ENCODE data around the gene BEND3. TPM values are rescaled to one million over a fixed set of nuclear protein-coding genes. Genes with fewer than 3 reads are reported as not detected.
"Not testable (repeated sequence)": the region's sequence is repeated elsewhere in the genome, so short reads cannot be mapped to it uniquely, and the experiment has no call there.

The BEND3 gene
- total RNA-seq, 1 donor from 2014 or later = 24.1 TPM

GRCh38 chr6:107120404-107120803 is 5.1 kb upstream of the BEND3 start:
- H3K27ac Mint-ChIP-seq (ENCODE audit: unreplicated experiment) = no peak overlapping the region
- no peaks in the 10 kb centered on the region for H3K36me3 Mint-ChIP-seq (ENCODE audit: low read depth)
- no peak for DNase-seq (ENCODE audit: low read depth, low spot score)
- H3K9me3 Mint-ChIP-seq = peaks cover 2% of the 10 kb centered on the region
- no peak for TF ChIP-seq CTCF (conservative IDR thresholded peaks at IDR 0.05)
- peaks cover 24% of the 10 kb centered on the region for H3K4me1 Mint-ChIP-seq
- H3K27me3 Mint-ChIP-seq (ENCODE audit: low read depth) = peaks cover 6% of the 10 kb centered on the region
- H3K4me3 Mint-ChIP-seq = no peak overlapping the region

GRCh38 chr6:107118976-107119375 is 3.7 kb upstream of the BEND3 start:
- DNase-seq (ENCODE audit: low read depth, low spot score) = no peak
- Mint-ChIP-seq H3K36me3 (ENCODE audit: low read depth) (no peaks in the 10 kb centered on the region), H3K9me3 (no peaks in the 10 kb centered on the region), H3K27me3 (ENCODE audit: low read depth) (peaks cover 6% of the 10 kb centered on the region), H3K4me3 (peak overlapping the region; percentile 23), H3K4me1 (peaks cover 16% of the 10 kb centered on the region), H3K27ac (ENCODE audit: unreplicated experiment) (no peak overlapping the region)
- no peak for TF ChIP-seq CTCF (conservative IDR thresholded peaks at IDR 0.05)

- not testable (repeated sequence) for H3K27me3 Mint-ChIP-seq (ENCODE audit: low read depth); DNase-seq (ENCODE audit: low read depth, low spot score); H3K9me3 Mint-ChIP-seq; H3K27ac Mint-ChIP-seq (ENCODE audit: unreplicated experiment); H3K36me3 Mint-ChIP-seq (ENCODE audit: low read depth)
- Mint-ChIP-seq H3K4me1 (peaks cover 20% of the 10 kb centered on the region), H3K4me3 (peak overlapping the region; percentile 23)
These were observed 3.2 kb upstream of the BEND3 start for GRCh38 chr6:107118540-107118939.

- Mint-ChIP-seq H3K27ac (ENCODE audit: unreplicated experiment) (peak overlapping the region; percentile 7), H3K36me3 (ENCODE audit: low read depth) (no peaks in the 10 kb centered on the region), H3K4me1 (peaks cover 28% of the 10 kb centered on the region), H3K27me3 (ENCODE audit: low read depth) (peaks cover 6% of the 10 kb centered on the region), H3K4me3 (peak overlapping the region; percentile 99), H3K9me3 (no peaks in the 10 kb centered on the region)
- no peak for TF ChIP-seq CTCF (conservative IDR thresholded peaks at IDR 0.05)
- DNase-seq (ENCODE audit: low read depth, low spot score) = no peak
These were observed 1.6 kb upstream of the BEND3 start for GRCh38 chr6:107116931-107117330.

- peaks cover 29% of the 10 kb centered on the region for H3K4me1 Mint-ChIP-seq
- H3K36me3 Mint-ChIP-seq (ENCODE audit: low read depth) = no peaks in the 10 kb centered on the region
- TF ChIP-seq CTCF (conservative IDR thresholded peaks at IDR 0.05) = peak; percentile 38
- H3K9me3 Mint-ChIP-seq = no peaks in the 10 kb centered on the region
- H3K27me3 Mint-ChIP-seq (ENCODE audit: low read depth) = peaks cover 6% of the 10 kb centered on the region
- DNase-seq (ENCODE audit: low read depth, low spot score) = peak; percentile 43
- H3K4me3 Mint-ChIP-seq = peak overlapping the region; percentile 99
- H3K27ac Mint-ChIP-seq (ENCODE audit: unreplicated experiment) = peak overlapping the region; percentile 7
These were observed 1.1 kb upstream of the BEND3 start for GRCh38 chr6:107116328-107116892.

- Mint-ChIP-seq H3K4me1 (peaks cover 29% of the 10 kb centered on the region), H3K4me3 (peak overlapping the region; percentile 99), H3K27ac (ENCODE audit: unreplicated experiment) (peak overlapping the region; percentile 7), H3K9me3 (no peaks in the 10 kb centered on the region), H3K27me3 (ENCODE audit: low read depth) (peaks cover 6% of the 10 kb centered on the region), H3K36me3 (ENCODE audit: low read depth) (no peaks in the 10 kb centered on the region)
- DNase-seq (ENCODE audit: low read depth, low spot score) = peak; percentile 66
- no peak for TF ChIP-seq CTCF (conservative IDR thresholded peaks at IDR 0.05)
These were observed 496 bp upstream of the BEND3 start for GRCh38 chr6:107115695-107116327.
